GM21360 (cell line): ENCODE results near the gene GNAS.

Experiments
- ATAC-seq: cut with Tn5 transposase; IDR thresholded peaks from one replicate; pipeline ENCODE4 v1.9.1; 2021; ENCODE audit warnings: mild to moderate bottlenecking, moderate library complexity; ENCODE audit not compliant: unreplicated experiment

The GNAS gene

DNA sequence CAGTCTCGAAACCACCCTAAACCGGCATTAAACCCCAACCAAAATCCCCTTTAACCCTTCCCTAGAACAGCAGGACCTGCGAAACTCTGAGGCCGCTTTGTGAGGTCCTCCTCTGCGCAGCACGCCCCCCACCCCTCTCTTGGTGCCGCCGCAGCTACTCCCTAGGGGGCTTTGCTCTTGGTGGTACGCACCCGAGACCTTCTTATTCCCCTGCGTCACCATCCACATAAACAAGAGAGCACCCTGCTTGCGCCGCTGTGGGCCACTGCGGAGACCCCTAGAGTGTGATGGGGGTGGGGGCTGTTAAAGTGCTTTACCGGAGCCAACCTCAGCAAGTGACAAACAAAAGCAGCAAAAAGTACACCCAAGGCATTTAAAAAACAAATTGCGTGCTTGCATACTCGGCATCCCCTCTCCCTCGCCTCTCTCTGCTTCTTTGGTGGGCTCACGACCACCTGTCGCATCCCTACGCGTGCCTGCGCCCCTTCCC is 502 bp upstream of the GNAS start:
- ATAC-seq, result no peak

DNA sequence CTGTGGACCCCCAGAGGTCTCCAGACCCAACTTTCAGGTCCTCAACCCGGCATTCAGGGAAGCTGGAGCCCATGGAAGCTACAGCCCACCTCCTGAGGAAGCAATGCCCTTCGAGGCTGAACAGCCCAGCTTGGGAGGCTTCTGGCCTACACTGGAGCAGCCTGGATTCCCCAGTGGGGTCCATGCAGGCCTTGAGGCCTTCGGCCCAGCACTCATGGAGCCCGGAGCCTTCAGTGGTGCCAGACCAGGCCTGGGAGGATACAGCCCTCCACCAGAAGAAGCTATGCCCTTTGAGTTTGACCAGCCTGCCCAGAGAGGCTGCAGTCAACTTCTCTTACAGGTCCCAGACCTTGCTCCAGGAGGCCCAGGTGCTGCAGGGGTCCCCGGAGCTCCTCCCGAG is 950 bp downstream of the GNAS start:
- ATAC-seq, result no peak

- no peak for ATAC-seq
These were observed 1.6 kb downstream of the GNAS start for GRCh38 chr20:58853976-58854637.

DNA sequence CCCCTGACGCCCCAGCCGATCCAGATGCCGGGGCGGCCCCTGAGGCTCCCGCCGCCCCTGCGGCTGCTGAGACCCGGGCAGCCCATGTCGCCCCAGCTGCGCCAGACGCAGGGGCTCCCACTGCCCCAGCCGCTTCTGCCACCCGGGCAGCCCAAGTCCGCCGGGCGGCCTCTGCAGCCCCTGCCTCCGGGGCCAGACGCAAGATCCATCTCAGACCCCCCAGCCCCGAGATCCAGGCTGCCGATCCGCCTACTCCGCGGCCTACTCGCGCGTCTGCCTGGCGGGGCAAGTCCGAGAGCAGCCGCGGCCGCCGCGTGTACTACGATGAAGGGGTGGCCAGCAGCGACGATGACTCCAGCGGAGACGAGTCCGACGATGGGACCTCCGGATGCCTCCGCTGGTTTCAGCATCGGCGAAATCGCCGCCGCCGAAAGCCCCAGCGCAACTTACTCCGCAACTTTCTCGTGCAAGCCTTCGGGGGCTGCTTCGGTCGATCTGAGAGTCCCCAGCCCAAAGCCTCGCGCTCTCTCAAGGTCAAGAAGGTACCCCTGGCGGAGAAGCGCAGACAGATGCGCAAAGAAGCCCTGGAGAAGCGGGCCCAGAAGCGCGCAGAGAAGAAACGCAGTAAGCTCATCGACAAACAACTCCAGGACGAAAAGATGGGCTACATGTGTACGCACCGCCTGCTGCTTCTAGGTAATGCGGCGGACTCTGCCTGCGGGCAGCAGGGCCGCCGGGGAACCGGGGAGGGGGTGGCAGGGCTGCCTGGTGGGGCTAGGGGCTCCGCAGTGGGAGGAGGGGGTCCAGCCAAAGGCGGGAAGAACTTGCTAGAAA is 2.3 kb downstream of the GNAS start:
- ATAC-seq, result no peak

GRCh38 chr20:58855506-58856389 is 3.2 kb downstream of the GNAS start:
- no peak for ATAC-seq

DNA sequence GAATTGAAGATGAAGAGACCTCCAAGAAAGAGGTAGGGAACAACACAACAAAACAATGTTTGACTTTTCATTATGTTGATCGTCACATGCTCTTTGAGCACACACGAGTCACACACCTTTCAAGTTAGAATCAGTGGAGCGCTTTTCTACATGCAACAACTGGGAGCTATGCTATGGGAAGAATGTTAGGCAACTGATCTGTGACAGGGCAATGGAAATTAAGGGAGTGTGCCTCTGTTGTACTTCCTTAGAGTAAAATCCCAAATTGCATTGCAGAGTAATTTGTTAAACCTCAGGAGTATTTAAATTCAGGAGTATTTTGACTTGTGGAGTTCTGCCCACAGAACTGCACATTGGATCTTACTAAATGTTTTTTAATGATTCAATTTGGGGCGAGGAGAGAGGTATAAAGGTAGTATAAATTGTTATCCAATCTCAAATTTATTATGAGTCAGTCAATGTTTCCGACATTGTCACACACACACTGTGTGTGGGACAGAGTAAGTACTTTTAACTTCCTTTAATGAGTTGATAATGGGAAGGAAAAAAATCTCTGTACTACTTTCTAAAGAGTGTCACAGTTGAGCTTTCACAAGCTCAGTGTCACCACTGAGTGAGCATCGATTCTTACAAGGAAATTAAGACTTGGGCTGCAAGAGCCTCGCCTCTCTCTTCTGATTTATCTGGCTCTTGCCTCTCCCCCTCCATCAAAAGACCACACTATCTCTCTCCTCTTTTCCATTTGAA is 10.7 kb downstream of the GNAS start:
- ATAC-seq, result no peak

DNA sequence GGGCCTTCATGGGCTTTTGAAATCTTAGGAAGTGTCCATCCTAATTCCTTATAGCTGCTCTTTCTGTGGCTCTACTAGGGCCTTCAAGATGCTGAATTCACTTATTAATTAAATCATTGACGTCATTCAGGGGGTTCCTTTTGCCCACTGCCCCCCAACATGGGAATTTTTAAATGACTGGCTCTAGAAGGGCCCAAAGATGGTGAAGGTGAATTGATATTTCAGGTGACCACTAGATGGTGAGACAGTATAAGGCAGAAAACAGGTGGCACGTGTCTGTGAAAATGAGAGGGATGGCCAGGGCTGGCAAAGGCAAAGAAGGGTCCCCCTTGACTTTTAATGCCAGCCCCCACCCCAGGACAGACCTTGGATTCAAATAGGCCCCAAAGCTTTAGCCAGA is 11.8 kb downstream of the GNAS start:
- ATAC-seq, result no peak

GRCh38 chr20:58865843-58866242 is 13.3 kb downstream of the GNAS start:
- no peak for ATAC-seq

DNA sequence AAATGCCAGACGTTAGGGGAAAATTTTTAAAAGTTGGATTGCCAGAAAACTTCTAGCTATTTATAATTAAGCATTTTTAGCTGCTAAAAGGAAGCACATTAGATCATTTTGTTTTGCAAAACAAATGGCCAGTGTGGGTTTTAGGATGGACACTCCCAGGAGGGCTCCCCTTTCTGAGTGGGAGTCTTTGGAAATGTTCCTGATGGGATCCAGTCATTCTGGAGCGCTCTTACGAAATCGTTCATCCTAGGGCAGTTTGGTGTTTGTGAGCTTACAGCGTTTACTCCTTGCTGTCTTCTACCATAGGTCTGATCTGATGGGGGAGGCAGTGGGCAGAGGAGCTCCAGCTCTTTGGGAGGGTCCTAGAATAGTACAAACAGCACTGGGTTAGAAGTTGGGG is 14.7 kb downstream of the GNAS start:
- ATAC-seq, result no peak

- no peak for ATAC-seq
These were observed 16.3 kb downstream of the GNAS start for GRCh38 chr20:58868795-58869194.

DNA sequence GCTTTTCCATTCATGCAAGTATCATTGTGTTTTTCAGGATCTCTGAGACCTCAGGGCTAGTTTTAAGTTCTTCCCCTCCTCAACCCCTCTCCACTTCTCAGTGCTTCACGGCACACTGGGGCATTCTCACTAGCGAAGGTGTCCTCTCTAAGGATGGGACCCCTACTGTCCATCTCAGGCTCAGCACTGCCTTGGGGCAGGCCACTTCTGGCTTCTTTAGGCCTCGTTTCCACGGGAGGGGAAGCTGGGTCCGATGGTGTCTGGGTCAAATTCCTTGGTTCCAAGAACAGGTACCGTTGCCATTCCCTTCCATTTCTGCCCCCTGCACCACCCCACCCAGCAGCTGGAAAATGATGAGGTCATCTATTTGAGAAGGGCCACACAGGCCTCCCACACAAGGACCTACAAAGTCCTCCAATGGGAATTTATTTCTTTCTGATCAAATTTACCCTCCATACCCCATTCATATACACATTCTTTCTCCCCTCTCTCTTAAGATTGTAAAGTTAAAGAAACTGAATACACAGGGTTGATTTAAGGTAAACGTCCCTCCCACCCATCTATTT is 17.2 kb downstream of the GNAS start:
- no peak for ATAC-seq

GRCh38 chr20:58870293-58871014 is 17.9 kb downstream of the GNAS start:
- no peak for ATAC-seq

GRCh38 chr20:58871533-58872102 is 19.1 kb downstream of the GNAS start:
- ATAC-seq, result no peak

DNA sequence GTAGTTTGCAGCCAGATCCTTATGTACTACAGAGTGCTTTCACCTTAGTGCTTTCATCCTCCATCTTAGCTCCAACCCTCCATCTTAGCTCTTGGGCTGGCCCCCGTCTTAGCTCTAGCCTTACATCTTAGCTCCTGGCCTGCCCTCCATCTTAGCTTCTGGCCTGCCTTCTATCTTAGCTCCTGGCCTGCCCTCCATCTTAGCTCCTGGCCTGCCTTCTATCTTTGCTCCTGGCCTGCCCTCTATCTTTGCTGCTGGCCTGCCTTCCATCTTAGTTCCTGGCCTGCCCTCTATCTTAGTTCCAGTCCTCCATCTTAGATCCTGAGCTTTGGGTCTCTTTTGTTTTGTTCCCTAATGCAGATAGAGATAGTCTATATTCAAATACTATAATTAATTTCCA is 22.0 kb downstream of the GNAS start:
- no peak for ATAC-seq

DNA sequence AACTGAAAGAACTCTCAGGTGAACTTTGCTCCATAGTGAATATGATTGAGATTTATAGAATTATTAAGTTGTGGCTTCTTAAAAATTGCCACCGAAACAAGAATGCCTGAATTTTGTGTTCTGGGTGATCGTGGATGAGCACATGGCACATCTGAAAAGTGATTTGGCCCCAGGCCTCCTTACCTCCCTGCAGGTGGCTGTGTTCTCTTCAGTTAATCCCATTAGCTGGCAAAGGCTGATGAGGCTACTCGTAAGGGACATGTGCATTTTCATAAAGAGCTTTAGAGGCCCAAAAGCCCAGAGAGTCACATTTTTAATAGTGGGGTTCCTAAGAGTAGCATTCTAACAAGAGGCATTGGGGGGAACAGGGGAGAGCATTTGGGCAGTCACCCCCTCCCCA is 22.6 kb downstream of the GNAS start:
- ATAC-seq, result no peak

DNA sequence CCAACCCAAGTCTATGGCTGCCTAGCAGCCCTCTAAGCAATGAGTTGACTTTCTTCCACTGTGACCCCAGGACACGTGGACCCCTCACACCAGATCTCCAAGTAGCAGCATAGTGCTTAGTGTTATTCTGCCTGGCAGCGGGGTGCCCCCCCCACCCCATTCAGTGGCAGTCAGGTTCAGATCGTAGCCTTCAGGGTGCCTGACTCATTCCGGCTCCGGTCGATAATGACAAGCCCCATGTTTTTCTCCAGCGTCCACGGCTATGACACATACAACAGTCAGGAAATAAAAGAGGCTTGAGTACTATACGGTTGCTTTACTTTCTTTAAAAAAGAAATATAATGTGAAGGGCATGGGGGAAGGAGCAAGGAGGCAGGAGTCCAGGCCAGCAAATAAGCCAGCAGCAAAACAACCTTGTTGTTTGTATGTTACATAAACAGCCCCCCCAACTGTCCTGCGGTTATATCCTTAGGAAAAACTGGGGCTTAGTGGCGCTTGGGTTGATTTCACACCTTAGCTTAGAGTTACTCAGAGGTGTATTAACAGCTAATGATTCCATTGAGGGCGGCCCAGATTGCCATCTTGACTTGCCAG is 23.1 kb downstream of the GNAS start:
- no peak for ATAC-seq

- no peak for ATAC-seq
These were observed 23.9 kb downstream of the GNAS start for GRCh38 chr20:58876437-58876836.

DNA sequence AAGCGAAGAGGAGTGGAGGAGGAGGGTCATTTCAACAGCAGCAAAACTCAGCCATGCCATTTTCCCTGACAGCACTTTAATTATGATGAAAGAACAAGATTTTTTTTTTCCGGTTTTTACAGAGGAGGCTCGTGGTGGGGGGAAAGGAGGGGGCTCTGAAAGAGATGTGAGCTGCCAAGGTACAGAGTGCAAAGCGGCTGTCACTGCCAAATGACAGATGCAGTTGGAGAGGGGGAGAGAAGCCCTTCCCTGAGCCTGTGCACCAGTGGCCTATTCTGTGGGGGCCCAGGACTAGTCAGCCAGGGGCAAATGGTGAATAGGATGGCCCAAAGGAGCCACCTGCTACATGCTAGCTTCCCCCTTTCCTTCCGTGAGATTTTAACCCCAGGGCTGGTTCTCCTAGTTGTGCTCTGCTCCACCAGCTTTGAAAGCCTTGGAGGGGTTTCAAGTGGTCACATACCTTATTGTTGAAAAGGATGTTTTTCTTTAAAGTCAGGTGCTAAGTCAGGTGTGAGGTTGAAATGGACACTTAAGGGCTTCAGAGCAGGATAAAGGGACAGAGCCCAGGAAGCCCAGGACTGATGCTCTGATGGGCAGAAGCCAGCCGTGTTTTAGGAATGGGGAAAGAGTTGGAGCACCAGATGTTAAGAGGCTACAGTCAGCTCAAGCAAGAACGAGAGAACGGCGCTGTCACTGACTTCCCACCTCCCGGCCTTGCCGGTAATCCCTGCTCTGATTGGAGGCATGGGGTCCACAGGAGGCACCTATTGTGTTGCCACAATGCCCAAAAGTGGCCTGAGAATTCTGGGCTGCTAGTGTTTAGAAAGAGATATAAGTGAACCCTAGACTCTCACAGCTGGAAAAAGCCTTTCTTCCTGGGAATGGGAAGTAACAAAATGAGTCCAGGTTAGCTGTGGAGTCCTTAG is 24.8 kb downstream of the GNAS start:
- no peak for ATAC-seq
